Large intestine (tissue), 3 donors: ENCODE measurements around the gene TLR10. TPM values are rescaled to one million over a fixed set of nuclear protein-coding genes. Genes with fewer than 3 reads are reported as not detected.

Experiments
- DNase-seq, 2 donors: peaks; one replicate each; pipeline versions ENCODE4 v3.0.0 to v3.0.0-alpha.2; 2013
- H3K27ac ChIP-seq: one replicate; pipeline ENCODE4 v1.5.1; 2013; ENCODE audit warnings: low read length
- H3K27me3 ChIP-seq: 2 replicates; pipeline ENCODE4 v1.6.1; 2013; ENCODE audit warnings: low read length; ENCODE audit not compliant: control insufficient read depth, insufficient read depth
- H3K36me3 ChIP-seq: 2 replicates; pipeline ENCODE4 v1.6.1; 2013; ENCODE audit warnings: low read length; ENCODE audit not compliant: control insufficient read depth, insufficient read depth
- H3K4me1 ChIP-seq: one replicate; pipeline ENCODE4 v1.6.1; 2013; ENCODE audit warnings: low read length; ENCODE audit not compliant: control insufficient read depth, insufficient read depth
- H3K4me3 ChIP-seq: one replicate; pipeline ENCODE4 v1.5.1; 2013; ENCODE audit warnings: low read length
- H3K9me3 ChIP-seq: one replicate; pipeline ENCODE4 v1.6.1; 2013; ENCODE audit warnings: mild to moderate bottlenecking, low read depth, low read length, moderate library complexity; ENCODE audit not compliant: control insufficient read depth
- WGBS: methylation state at CpG from one replicate; pipeline ENCODE4 v1.1.5; 2013; ENCODE audit warnings: low lambda C conversion rate; ENCODE audit not compliant: insufficient coverage; 5-methylcytosine and 5-hydroxymethylcytosine counted together
- polyA plus RNA-seq: library from polyadenylated mRNA; unstranded; fragments of 120-200 nt; gene quantifications from one replicate; pipeline ENCODE4 v1.2.1, GENCODE V29; 2013

The TLR10 gene
- polyA plus RNA-seq, 1 donor = 2.2 TPM

- H3K27me3 ChIP-seq = no peaks in the 10 kb centered on the region
- no peaks in the 10 kb centered on the region for H3K36me3 ChIP-seq
- peaks cover 22% of the 10 kb centered on the region for H3K4me1 ChIP-seq
- peak overlapping the region; percentile 66 for H3K27ac ChIP-seq
- peaks cover 14% of the 10 kb centered on the region for H3K9me3 ChIP-seq
- no CpG with 5 or more reads among the region's 4 CpGs for WGBS
- H3K4me3 ChIP-seq = no peak overlapping the region
- DNase-seq = no peak
These were observed 52.3 kb downstream of the TLR10 start for GRCh38 chr4:38730493-38730829.

GRCh38 chr4:38728631-38729141 is 54.1 kb downstream of the TLR10 start:
- WGBS = no CpG with 5 or more reads among the region's 4 CpGs
- Histone ChIP-seq H3K4me1 (peaks cover 22% of the 10 kb centered on the region), H3K4me3 (no peak overlapping the region), H3K27ac (peak overlapping the region; percentile 19), H3K9me3 (peaks cover 8% of the 10 kb centered on the region), H3K36me3 (no peaks in the 10 kb centered on the region), H3K27me3 (no peaks in the 10 kb centered on the region)
- DNase-seq = peak; percentile 63 to 79

GRCh38 chr4:38724475-38724808 is 58.3 kb downstream of the TLR10 start:
- Histone ChIP-seq H3K4me1 (peaks cover 12% of the 10 kb centered on the region), H3K36me3 (no peaks in the 10 kb centered on the region), H3K27ac (no peak overlapping the region), H3K27me3 (no peaks in the 10 kb centered on the region), H3K9me3 (no peaks in the 10 kb centered on the region), H3K4me3 (no peak overlapping the region)
- 60% methylated on average over 1 of the region's 3 CpGs for WGBS
- DNase-seq = no peak

- no peak overlapping the region for H3K27ac ChIP-seq
- H3K4me1 ChIP-seq = peaks cover 8% of the 10 kb centered on the region
- no peak overlapping the region for H3K4me3 ChIP-seq
- WGBS = 89% methylated on average over 3 of the region's 7 CpGs
- H3K9me3 ChIP-seq = no peaks in the 10 kb centered on the region
- H3K36me3 ChIP-seq = no peaks in the 10 kb centered on the region
- DNase-seq = no peak
- no peaks in the 10 kb centered on the region for H3K27me3 ChIP-seq
These were observed 58.9 kb downstream of the TLR10 start for GRCh38 chr4:38723726-38724474.

GRCh38 chr4:38723114-38723513 is 59.7 kb downstream of the TLR10 start:
- peaks cover under 1% of the 10 kb centered on the region for H3K4me1 ChIP-seq
- no peak for DNase-seq
- no peaks in the 10 kb centered on the region for H3K9me3 ChIP-seq
- no peaks in the 10 kb centered on the region for H3K27me3 ChIP-seq
- no peaks in the 10 kb centered on the region for H3K36me3 ChIP-seq
- H3K27ac ChIP-seq = no peak overlapping the region
- WGBS = no CpG with 5 or more reads among the region's 4 CpGs
- no peak overlapping the region for H3K4me3 ChIP-seq

Other genes starting within 250 kb of the TLR10 start
- gene KLF3, start 118.8 kb downstream of the TLR10 start, polyA plus RNA-seq = 76.7 TPM
- gene TLR1, start 21.8 kb upstream of the TLR10 start, polyA plus RNA-seq = 4.3 TPM
- 1.6 TPM for gene TLR6, start 73.8 kb upstream of the TLR10 start, polyA plus RNA-seq
- 36.9 TPM for gene FAM114A1, start 84.8 kb upstream of the TLR10 start, polyA plus RNA-seq
- 1.7 TPM for gene TMEM156, start 249.4 kb upstream of the TLR10 start, polyA plus RNA-seq